ENCODE results near the gene DNAJA2. TPM values are rescaled to one million over a fixed set of nuclear protein-coding genes. Genes with fewer than 3 reads are reported as not detected.
"Not testable (repeated sequence)": the region's sequence is repeated elsewhere in the genome, so short reads cannot be mapped to it uniquely, and the experiment has no call there.

Gene DNAJA2
- 61.7 and 81.0 TPM in 2 replicates for total RNA-seq (2014; rRNA removed; shearing (Covaris generic); ENCODE audit: low replicate concordance)

DNA sequence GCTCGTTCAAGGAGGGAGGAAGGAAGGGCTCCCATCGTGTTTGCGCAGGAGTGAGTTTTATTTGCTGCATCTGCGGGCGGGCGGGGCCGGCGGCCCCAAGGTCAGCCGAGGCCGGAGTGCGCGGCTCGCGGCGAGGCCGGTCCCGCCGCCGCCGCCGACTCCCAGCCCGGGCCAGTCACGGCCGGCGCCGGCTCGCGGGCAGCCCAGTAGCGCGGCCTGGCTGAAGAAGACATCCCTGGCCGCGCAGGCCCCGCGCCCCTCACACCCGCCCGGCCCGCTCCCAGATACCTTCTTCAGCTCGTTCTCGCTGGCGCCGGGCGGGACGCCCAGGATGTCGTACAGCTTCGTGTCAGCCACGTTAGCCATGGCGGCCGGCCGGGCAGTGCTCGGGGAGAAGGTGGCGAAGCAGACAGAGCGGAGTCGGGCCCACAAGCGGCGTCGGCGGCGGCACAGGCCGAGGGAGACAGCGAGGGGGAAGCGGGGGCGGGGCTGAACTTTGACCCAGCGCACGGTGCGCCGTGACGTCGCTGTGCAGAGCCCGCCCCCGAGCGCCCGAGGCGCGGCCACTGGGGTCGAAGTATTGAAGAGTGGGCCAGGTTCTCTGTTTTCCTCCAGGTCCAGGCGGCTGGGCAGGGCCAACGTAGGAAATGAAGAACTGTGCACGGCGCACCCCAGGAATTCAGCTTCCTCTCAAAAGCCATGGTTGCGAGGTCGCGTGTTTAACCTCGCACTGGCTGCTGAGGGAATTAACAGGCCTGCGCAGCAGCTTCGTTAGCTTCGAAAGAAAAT lies at the start of gene DNAJA2:
Gene DNAJA2, minus strand, starts transcription at position 468 of the 789 bp plus-strand sequence. Its CDS starts 102 bp downstream, at position 366.
- Histone ChIP-seq H3K79me2 (ENCODE audit: low read length) (peaks cover 55% of the 10 kb centered on the region), H3K9me2 (replicated peaks; ENCODE audit: insufficient read depth, low read length) (no peaks in the 10 kb centered on the region), H3K4me3 (ENCODE audit: low read length) (peak within 1 kb of the TSS; percentile 97), H3K27ac (ENCODE audit: low read length) (peak within 1 kb of the TSS; percentile 87), H3K36me3 (ENCODE audit: insufficient read depth, low read length) (peaks cover 25% of the 10 kb centered on the region), H4K20me1 (ENCODE audit: insufficient read depth, low read depth, low read length) (peaks cover 30% of the 10 kb centered on the region), H3K9me3 (ENCODE audit: low read length) (no peaks in the 10 kb centered on the region), H3K27me3 (ENCODE audit: low read length) (no peaks in the 10 kb centered on the region), H3K4me2 (ENCODE audit: low read depth, low read length, poor library complexity, severe bottlenecking) (peak within 1 kb of the TSS; percentile 91), H3K4me1 (ENCODE audit: low read length) (peaks cover 45% of the 10 kb centered on the region), H2AFZ (ENCODE audit: low read length) (peak within 1 kb of the TSS; percentile 81), H3K9ac (ENCODE audit: low read length) (peak within 1 kb of the TSS; percentile 95)
- peak; percentile 96 for DNase-seq

DNA sequence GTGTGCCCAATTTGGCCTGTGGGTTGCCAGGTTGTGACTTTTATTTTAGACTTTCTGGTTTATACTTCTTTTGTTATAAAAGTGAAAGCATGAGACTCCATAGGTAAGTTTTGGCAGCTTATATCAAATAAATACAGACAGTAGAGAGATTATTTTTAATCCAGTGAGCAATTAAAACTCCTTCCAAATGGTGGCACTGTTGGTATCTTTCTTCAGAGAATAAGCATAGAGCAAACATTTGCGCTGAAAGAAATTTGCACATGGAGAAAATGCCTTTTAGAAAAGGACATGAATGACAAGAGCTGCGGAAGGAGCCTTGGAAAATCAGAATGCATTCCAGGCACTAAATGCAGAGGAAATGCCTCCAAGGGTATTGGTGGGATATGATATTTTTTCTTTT lies 46.1 kb upstream of the DNAJA2 start:
- Histone ChIP-seq H3K36me3 (ENCODE audit: insufficient read depth, low read length) (no peaks in the 10 kb centered on the region), H3K79me2 (ENCODE audit: low read length) (no peaks in the 10 kb centered on the region), H2AFZ (ENCODE audit: low read length) (no peak overlapping the region), H3K27me3 (ENCODE audit: low read length) (no peaks in the 10 kb centered on the region), H3K4me3 (ENCODE audit: low read length) (no peak overlapping the region), H3K9me3 (ENCODE audit: low read length) (no peaks in the 10 kb centered on the region), H3K9me2 (replicated peaks; ENCODE audit: insufficient read depth, low read length) (no peaks in the 10 kb centered on the region), H4K20me1 (ENCODE audit: insufficient read depth, low read depth, low read length) (no peaks in the 10 kb centered on the region), H3K4me2 (ENCODE audit: low read depth, low read length, poor library complexity, severe bottlenecking) (no peak overlapping the region), H3K27ac (ENCODE audit: low read length) (no peak overlapping the region), H3K9ac (ENCODE audit: low read length) (no peak overlapping the region), H3K4me1 (ENCODE audit: low read length) (peaks cover 3% of the 10 kb centered on the region; the same call in 1 of the 2 replicates)
- DNase-seq: no peak

DNA sequence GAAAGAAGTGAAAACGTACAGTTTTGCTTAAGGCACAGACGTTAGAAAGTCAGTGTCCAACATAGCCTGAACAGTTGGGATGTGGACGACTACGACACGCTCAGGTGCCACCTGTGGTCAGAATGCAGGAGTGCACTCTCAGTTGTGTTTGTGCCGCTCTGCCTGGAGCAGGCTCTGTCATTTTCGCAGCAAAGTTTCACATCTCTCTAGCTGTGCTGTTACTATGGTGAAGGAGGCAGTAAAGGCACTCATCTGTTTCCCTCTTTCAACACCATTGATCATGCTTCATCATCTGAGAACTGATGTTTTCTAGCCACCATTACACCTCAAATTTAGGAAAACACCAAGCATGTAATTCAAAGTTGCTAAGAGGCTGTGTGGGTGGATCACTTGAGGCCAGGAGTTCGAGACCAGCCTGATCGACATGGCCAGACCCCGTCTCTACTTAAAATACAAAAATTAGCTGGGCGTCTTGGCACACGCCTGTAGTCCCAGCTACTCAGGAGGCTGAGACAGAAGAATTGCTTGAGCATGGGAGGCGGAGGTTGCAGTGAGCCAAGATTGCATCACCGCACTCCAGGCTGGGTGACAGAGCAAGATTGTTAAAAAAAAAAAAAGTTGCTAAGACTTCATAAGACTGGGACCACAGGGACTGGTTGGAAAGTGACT lies 44.9 kb upstream of the DNAJA2 start:
- Histone ChIP-seq H3K9me2 (replicated peaks; ENCODE audit: insufficient read depth, low read length) (no peaks in the 10 kb centered on the region), H4K20me1 (ENCODE audit: insufficient read depth, low read depth, low read length) (no peaks in the 10 kb centered on the region), H3K9ac (ENCODE audit: low read length) (no peak overlapping the region), H3K4me3 (ENCODE audit: low read length) (no peak overlapping the region), H2AFZ (ENCODE audit: low read length) (no peak overlapping the region), H3K9me3 (ENCODE audit: low read length) (no peaks in the 10 kb centered on the region), H3K4me2 (ENCODE audit: low read depth, low read length, poor library complexity, severe bottlenecking) (peak overlapping the region; percentile 27), H3K4me1 (ENCODE audit: low read length) (peaks cover 3% of the 10 kb centered on the region; the same call in 1 of the 2 replicates), H3K36me3 (ENCODE audit: insufficient read depth, low read length) (no peaks in the 10 kb centered on the region), H3K79me2 (ENCODE audit: low read length) (no peaks in the 10 kb centered on the region), H3K27me3 (ENCODE audit: low read length) (no peaks in the 10 kb centered on the region), H3K27ac (ENCODE audit: low read length) (no peak overlapping the region)
- DNase-seq: peak; percentile 89

DNA sequence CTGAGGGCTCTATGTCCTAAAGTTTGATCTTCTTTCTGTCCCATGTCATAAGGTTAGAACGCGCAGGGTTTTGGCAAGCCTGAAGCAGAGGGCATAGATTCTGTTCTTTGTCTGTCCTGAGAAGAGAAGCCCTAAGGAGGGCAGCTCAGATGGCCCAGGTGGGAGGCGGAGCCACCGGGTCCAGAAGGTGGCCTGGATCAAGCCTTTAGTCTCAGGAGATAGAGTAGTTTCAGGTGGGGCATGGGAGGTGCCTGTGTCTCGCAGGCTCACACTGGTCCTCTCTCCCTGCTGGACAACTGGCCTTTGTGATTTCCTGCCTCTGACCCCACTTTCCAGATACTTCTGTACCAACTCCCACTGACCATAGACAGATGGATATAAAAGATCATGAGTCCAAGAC lies 44.2 kb upstream of the DNAJA2 start:
- Histone ChIP-seq H3K9ac (ENCODE audit: low read length) (no peak overlapping the region), H3K4me1 (ENCODE audit: low read length) (peaks cover 3% of the 10 kb centered on the region; the same call in 1 of the 2 replicates), H3K79me2 (ENCODE audit: low read length) (no peaks in the 10 kb centered on the region), H3K27me3 (ENCODE audit: low read length) (no peaks in the 10 kb centered on the region), H3K4me3 (ENCODE audit: low read length) (no peak overlapping the region), H3K36me3 (ENCODE audit: insufficient read depth, low read length) (no peaks in the 10 kb centered on the region), H3K9me2 (replicated peaks; ENCODE audit: insufficient read depth, low read length) (no peaks in the 10 kb centered on the region), H3K9me3 (ENCODE audit: low read length) (no peaks in the 10 kb centered on the region), H3K27ac (ENCODE audit: low read length) (no peak overlapping the region), H3K4me2 (ENCODE audit: low read depth, low read length, poor library complexity, severe bottlenecking) (peak overlapping the region; percentile 27), H2AFZ (ENCODE audit: low read length) (no peak overlapping the region), H4K20me1 (ENCODE audit: insufficient read depth, low read depth, low read length) (no peaks in the 10 kb centered on the region)
- DNase-seq: no peak

DNA sequence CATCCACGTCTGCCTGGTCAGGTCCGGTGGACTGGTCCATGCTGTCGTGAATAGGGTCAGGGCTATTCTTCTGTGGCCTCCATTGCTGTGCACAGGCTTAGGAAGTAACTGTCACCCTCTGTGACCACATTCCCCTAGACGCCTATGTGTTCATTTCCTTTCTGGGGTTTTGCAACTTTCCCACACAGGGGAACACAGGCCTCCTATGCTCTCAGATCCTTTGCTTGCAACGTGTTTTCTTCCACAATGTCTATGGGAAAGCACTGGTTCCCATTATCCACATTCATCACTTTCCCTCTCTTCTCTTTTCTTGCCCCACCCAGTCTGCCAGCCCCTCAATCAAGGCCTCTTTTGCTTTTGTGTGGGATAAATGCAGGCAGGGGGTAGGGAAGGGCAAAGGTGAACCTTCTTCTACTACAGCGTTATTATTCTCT lies 43.2 kb upstream of the DNAJA2 start:
- H3K9me3 ChIP-seq (ENCODE audit: low read length): no peaks in the 10 kb centered on the region
- no peaks in the 10 kb centered on the region for H4K20me1 ChIP-seq (ENCODE audit: insufficient read depth, low read depth, low read length)
- H3K4me2 ChIP-seq (ENCODE audit: low read depth, low read length, poor library complexity, severe bottlenecking): no peak overlapping the region
- no peak overlapping the region for H3K27ac ChIP-seq (ENCODE audit: low read length)
- no peaks in the 10 kb centered on the region for H3K36me3 ChIP-seq (ENCODE audit: insufficient read depth, low read length)
- H2AFZ ChIP-seq (ENCODE audit: low read length): no peak overlapping the region
- H3K4me1 ChIP-seq (ENCODE audit: low read length): peaks cover 3% of the 10 kb centered on the region; the same call in 1 of the 2 replicates
- H3K27me3 ChIP-seq (ENCODE audit: low read length): no peaks in the 10 kb centered on the region
- DNase-seq: no peak
- H3K4me3 ChIP-seq (ENCODE audit: low read length): no peak overlapping the region
- H3K9me2 ChIP-seq (replicated peaks; ENCODE audit: insufficient read depth, low read length): no peaks in the 10 kb centered on the region
- no peaks in the 10 kb centered on the region for H3K79me2 ChIP-seq (ENCODE audit: low read length)
- no peak overlapping the region for H3K9ac ChIP-seq (ENCODE audit: low read length)

DNA sequence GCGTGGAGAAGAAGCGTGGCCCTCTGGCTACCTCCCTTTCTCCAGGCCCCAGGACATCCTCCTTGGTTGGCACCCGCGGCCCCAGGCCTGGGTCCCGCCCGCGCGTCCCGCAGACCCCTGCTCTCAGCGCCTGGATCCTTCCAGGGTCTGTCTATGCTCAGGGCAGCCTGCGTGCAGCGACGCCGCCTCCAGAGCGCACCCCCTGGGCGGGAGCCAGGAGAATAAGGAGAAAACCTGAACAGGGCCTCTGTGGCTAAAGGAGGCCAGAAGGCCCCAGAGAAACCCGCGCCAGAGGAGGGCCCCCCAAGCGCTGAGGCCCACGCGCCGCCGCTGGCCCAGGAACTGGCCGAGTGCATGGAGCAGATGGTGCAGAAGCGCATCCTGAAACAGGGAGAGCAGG lies 40.4 kb upstream of the DNAJA2 start:
- Histone ChIP-seq H3K27me3 (ENCODE audit: low read length) (no peaks in the 10 kb centered on the region), H3K79me2 (ENCODE audit: low read length) (no peaks in the 10 kb centered on the region), H3K4me3 (ENCODE audit: low read length) (no peak overlapping the region), H3K9me3 (ENCODE audit: low read length) (no peaks in the 10 kb centered on the region), H4K20me1 (ENCODE audit: insufficient read depth, low read depth, low read length) (no peaks in the 10 kb centered on the region), H2AFZ (ENCODE audit: low read length) (no peak overlapping the region), H3K27ac (ENCODE audit: low read length) (no peak overlapping the region), H3K4me2 (ENCODE audit: low read depth, low read length, poor library complexity, severe bottlenecking) (no peak overlapping the region), H3K36me3 (ENCODE audit: insufficient read depth, low read length) (no peaks in the 10 kb centered on the region), H3K9ac (ENCODE audit: low read length) (no peak overlapping the region), H3K4me1 (ENCODE audit: low read length) (peaks cover 3% of the 10 kb centered on the region; the same call in 1 of the 2 replicates), H3K9me2 (replicated peaks; ENCODE audit: insufficient read depth, low read length) (no peaks in the 10 kb centered on the region)
- no peak for DNase-seq

DNA sequence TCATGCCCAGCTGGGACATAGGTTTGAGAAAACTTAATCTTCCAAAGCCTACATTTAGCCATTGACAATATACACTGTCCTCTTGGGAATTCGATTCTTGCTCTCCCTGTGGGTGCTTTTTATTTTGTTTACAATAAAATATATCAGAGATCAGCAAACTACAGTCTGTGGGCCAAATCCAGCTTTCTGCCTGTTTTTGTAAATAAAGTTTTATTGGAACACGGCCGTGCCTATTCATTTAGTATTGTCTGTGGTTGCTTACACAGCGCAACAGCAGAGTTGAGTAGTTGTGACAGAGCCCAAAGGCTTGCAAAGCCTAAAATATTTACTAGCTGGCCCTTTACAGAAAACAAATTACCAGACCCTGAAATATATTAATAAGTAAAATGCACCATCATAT lies 39.7 kb upstream of the DNAJA2 start:
- Histone ChIP-seq H4K20me1 (ENCODE audit: insufficient read depth, low read depth, low read length) (no peaks in the 10 kb centered on the region), H3K4me2 (ENCODE audit: low read depth, low read length, poor library complexity, severe bottlenecking) (no peak overlapping the region), H3K9ac (ENCODE audit: low read length) (no peak overlapping the region), H3K9me3 (ENCODE audit: low read length) (no peaks in the 10 kb centered on the region), H3K4me1 (ENCODE audit: low read length) (no peaks in the 10 kb centered on the region), H3K9me2 (replicated peaks; ENCODE audit: insufficient read depth, low read length) (no peaks in the 10 kb centered on the region), H3K4me3 (ENCODE audit: low read length) (no peak overlapping the region), H3K27me3 (ENCODE audit: low read length) (no peaks in the 10 kb centered on the region), H3K27ac (ENCODE audit: low read length) (no peak overlapping the region), H2AFZ (ENCODE audit: low read length) (no peak overlapping the region), H3K79me2 (ENCODE audit: low read length) (no peaks in the 10 kb centered on the region), H3K36me3 (ENCODE audit: insufficient read depth, low read length) (no peaks in the 10 kb centered on the region)
- no peak for DNase-seq

DNA sequence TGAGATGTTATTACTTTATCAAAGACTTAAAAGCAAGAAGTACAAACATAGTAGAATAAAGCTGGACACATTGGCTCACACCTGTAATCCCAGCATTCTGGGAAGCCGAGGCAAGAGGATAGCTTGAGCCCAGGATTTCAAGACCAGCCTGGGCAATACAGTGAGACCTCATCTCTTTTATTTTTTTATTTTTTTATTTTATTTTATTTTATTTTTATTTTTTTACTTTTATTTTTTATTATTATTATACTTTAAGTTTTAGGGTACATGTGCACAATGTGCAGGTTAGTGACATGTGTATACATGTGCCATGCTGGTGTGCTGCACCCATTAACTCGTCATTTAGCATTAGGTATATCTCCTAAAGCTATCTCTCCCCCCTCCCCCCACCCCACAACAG lies 37.3 kb upstream of the DNAJA2 start:
- not testable (repeated sequence) for H3K36me3 ChIP-seq (ENCODE audit: insufficient read depth, low read length); H3K79me2 ChIP-seq (ENCODE audit: low read length); H3K27ac ChIP-seq (ENCODE audit: low read length); H4K20me1 ChIP-seq (ENCODE audit: insufficient read depth, low read depth, low read length); H3K4me3 ChIP-seq (ENCODE audit: low read length); DNase-seq; H3K4me2 ChIP-seq (ENCODE audit: low read depth, low read length, poor library complexity, severe bottlenecking); H3K4me1 ChIP-seq (ENCODE audit: low read length); H3K27me3 ChIP-seq (ENCODE audit: low read length); H3K9me3 ChIP-seq (ENCODE audit: low read length); H2AFZ ChIP-seq (ENCODE audit: low read length); H3K9me2 ChIP-seq (replicated peaks; ENCODE audit: insufficient read depth, low read length); H3K9ac ChIP-seq (ENCODE audit: low read length)
